OCI-LY1 (cell line): ENCODE data around the gene ARMCX5.

ENCODE experiments used
- H2AFZ ChIP-seq: fragments of 200-600 bp; sonication (generic), shearing (Covaris generic); 2 replicates; pipeline ENCODE4 v1.6.0; 2014; ENCODE audit warnings: antibody characterized with exemption, mild to moderate bottlenecking, low read length
- H3F3A ChIP-seq: fragments of 200-600 bp; sonication (generic), shearing (Covaris generic); 2 replicates; pipeline ENCODE4 v1.6.0; 2014; ENCODE audit warnings: mild to moderate bottlenecking, antibody characterized with exemption, low read length, moderate library complexity; ENCODE audit not compliant: insufficient read depth
- H3K27ac ChIP-seq: fragments of 200-600 bp; sonication (generic); 2 replicates; pipeline ENCODE4 v1.5.1; 2014; ENCODE audit warnings: low read length, mixed run types, mild to moderate bottlenecking, low read depth; ENCODE audit not compliant: poor library complexity, severe bottlenecking
- H3K27me3 ChIP-seq: fragments of 200-600 bp; sonication (generic); 2 replicates; pipeline ENCODE4 v1.6.0; 2014; ENCODE audit warnings: antibody characterized with exemption, mild to moderate bottlenecking, low read length, moderate library complexity; ENCODE audit not compliant: insufficient read depth
- H3K36me3 ChIP-seq: fragments of 200-600 bp; sonication (generic); 2 replicates; pipeline ENCODE4 v1.6.1; 2014; ENCODE audit warnings: mild to moderate bottlenecking, antibody characterized with exemption, low read length, moderate library complexity, mixed read lengths; ENCODE audit not compliant: insufficient read depth
- H3K4me1 ChIP-seq: fragments of 200-600 bp; sonication (generic); 2 replicates; pipeline ENCODE4 v1.5.1; 2014; ENCODE audit warnings: mild to moderate bottlenecking, low read length, moderate library complexity; ENCODE audit not compliant: insufficient read depth, severe bottlenecking
- H3K4me2 ChIP-seq: fragments of 200-600 bp; sonication (generic), shearing (Covaris generic); 2 replicates; pipeline ENCODE4 v1.6.1; 2014; ENCODE audit warnings: low read length
- H3K4me3 ChIP-seq: fragments of 200-600 bp; sonication (generic); 2 replicates; pipeline ENCODE4 v1.5.1; 2014; ENCODE audit warnings: low read length, low read depth, mild to moderate bottlenecking, mixed read lengths; ENCODE audit not compliant: poor library complexity, severe bottlenecking
- H3K79me2 ChIP-seq: fragments of 200-600 bp; shearing (Covaris generic); 2 replicates; pipeline ENCODE4 v1.6.1; 2016; ENCODE audit warnings: mixed run types, low read length, mixed read lengths; ENCODE audit not compliant: insufficient read depth
- H3K9ac ChIP-seq: fragments of 200-600 bp; sonication (generic), shearing (Covaris generic); 2 replicates; pipeline ENCODE4 v1.6.1; 2014; ENCODE audit warnings: mild to moderate bottlenecking, low read length, mixed read lengths
- H3K9me2 ChIP-seq: fragments of 200-600 bp; sonication (generic), shearing (Covaris generic); 2 replicates; pipeline ENCODE4 v1.6.1; 2014; ENCODE audit warnings: low read depth, mild to moderate bottlenecking, low read length, mixed read lengths
- H3K9me3 ChIP-seq: fragments of 200-600 bp; shearing (Covaris generic); 2 replicates; pipeline ENCODE4 v1.6.1; 2014; ENCODE audit warnings: low read length, mixed read lengths
- H4K20me1 ChIP-seq: fragments of 200-600 bp; sonication (generic), shearing (Covaris generic); 2 replicates; pipeline ENCODE4 v1.6.0; 2016; ENCODE audit warnings: mild to moderate bottlenecking, low read length; ENCODE audit not compliant: insufficient read depth
- CTCF ChIP-seq: fragments of 200-600 bp; sonication (generic), shearing (Covaris generic); IDR thresholded peaks from 2 replicates; pipeline ENCODE4 v1.5.1; 2017; ENCODE audit warnings: mild to moderate bottlenecking, antibody characterized with exemption, low read length, moderate library complexity, mixed read lengths
- EZH2 ChIP-seq: fragments of 200-600 bp; sonication (generic), shearing (Covaris generic); IDR thresholded peaks from 2 replicates; pipeline ENCODE4 v1.8.0; 2017; ENCODE audit warnings: borderline replicate concordance, mixed run types, mild to moderate bottlenecking, antibody characterized with exemption, low read length, moderate library complexity, mixed read lengths

ARMCX5 gene

GRCh38 chrX:102624105-102624504, 24.8 kb downstream of the ARMCX5 start:
- H3F3A ChIP-seq = no peaks in the 10 kb centered on the region
- H3K27ac ChIP-seq = no peak overlapping the region
- H3K36me3 ChIP-seq = peaks cover 8% of the 10 kb centered on the region
- H3K9ac ChIP-seq = no peak overlapping the region
- no peaks in the 10 kb centered on the region for H4K20me1 ChIP-seq
- H3K4me1 ChIP-seq = no peaks in the 10 kb centered on the region
- no peaks in the 10 kb centered on the region for H3K9me2 ChIP-seq
- H3K79me2 ChIP-seq = no peaks in the 10 kb centered on the region
- no peak overlapping the region for H3K4me3 ChIP-seq
- TF ChIP-seq EZH2 (no peak), CTCF (no peak)
- no peak overlapping the region for H3K4me2 ChIP-seq
- H3K27me3 ChIP-seq = no peaks in the 10 kb centered on the region
- H3K9me3 ChIP-seq = no peaks in the 10 kb centered on the region
- no peak overlapping the region for H2AFZ ChIP-seq

GRCh38 chrX:102627640-102628039, 28.3 kb downstream of the ARMCX5 start:
- Histone ChIP-seq H3K27ac (no peak overlapping the region), H3K9me3 (no peaks in the 10 kb centered on the region), H3K4me2 (no peak overlapping the region), H3K9ac (no peak overlapping the region), H3K36me3 (peaks cover 13% of the 10 kb centered on the region), H2AFZ (no peak overlapping the region), H3K9me2 (no peaks in the 10 kb centered on the region), H3F3A (no peaks in the 10 kb centered on the region), H3K4me1 (no peaks in the 10 kb centered on the region), H3K4me3 (no peak overlapping the region), H4K20me1 (no peaks in the 10 kb centered on the region), H3K27me3 (no peaks in the 10 kb centered on the region), H3K79me2 (no peaks in the 10 kb centered on the region)
- TF ChIP-seq CTCF (no peak), EZH2 (no peak)

- Histone ChIP-seq H3K27ac (no peak overlapping the region), H3F3A (no peaks in the 10 kb centered on the region)
These were observed 38.2 kb downstream of the ARMCX5 start for GRCh38 chrX:102637561-102637960.

More at GRCh38 chrX:102637561-102637960, 38.2 kb downstream of the ARMCX5 start:
- no peaks in the 10 kb centered on the region for H3K36me3 ChIP-seq
- no peaks in the 10 kb centered on the region for H3K9me2 ChIP-seq
- TF ChIP-seq EZH2 = no peak
- TF ChIP-seq CTCF = no peak
- H3K79me2 ChIP-seq = no peaks in the 10 kb centered on the region
- no peak overlapping the region for H3K9ac ChIP-seq
- no peaks in the 10 kb centered on the region for H3K4me1 ChIP-seq
- H3K9me3 ChIP-seq = no peaks in the 10 kb centered on the region
- H3K4me2 ChIP-seq = no peak overlapping the region
- H4K20me1 ChIP-seq = no peaks in the 10 kb centered on the region
- H2AFZ ChIP-seq = no peak overlapping the region
- H3K27me3 ChIP-seq = no peaks in the 10 kb centered on the region
- H3K4me3 ChIP-seq = no peak overlapping the region
